MM.1S (cell line): Measurements from ENCODE around the gene MICU2.

Experiments
- DNase-seq: peaks from one replicate; pipeline ENCODE4 v3.0.0-alpha.2; 2015
- H2AFZ ChIP-seq: fragments of 300-600 bp; sonication (generic); 2 replicates; pipeline ENCODE4 v1.6.0; 2016; ENCODE audit warnings: antibody characterized with exemption, low read length
- H3F3A ChIP-seq: fragments of 300-600 bp; sonication (generic); 2 replicates; pipeline ENCODE4 v1.6.1; 2016; ENCODE audit warnings: mild to moderate bottlenecking, antibody characterized with exemption, low read length, moderate library complexity, mixed read lengths; ENCODE audit not compliant: insufficient read depth
- H3K27ac ChIP-seq: fragments of 300-600 bp; sonication (generic); 2 replicates; pipeline ENCODE4 v1.5.1; 2016; ENCODE audit warnings: mild to moderate bottlenecking, low read length
- H3K27me3 ChIP-seq: fragments of 300-600 bp; sonication (generic); replicated peaks from 2 replicates; pipeline ENCODE4 v1.6.0; 2016; ENCODE audit warnings: low read length; ENCODE audit not compliant: insufficient read depth
- H3K36me3 ChIP-seq: fragments of 300-600 bp; sonication (generic); replicated peaks from 2 replicates; pipeline ENCODE4 v1.6.1; 2016; ENCODE audit warnings: mild to moderate bottlenecking, low read length, mixed read lengths; ENCODE audit not compliant: insufficient read depth
- H3K4me1 ChIP-seq: fragments of 300-600 bp; sonication (generic); 2 replicates; pipeline ENCODE4 v1.6.1; 2016; ENCODE audit warnings: low read length, mixed read lengths
- H3K4me2 ChIP-seq: fragments of 300-600 bp; sonication (generic); 2 replicates; pipeline ENCODE4 v1.6.0; 2016; ENCODE audit warnings: low read depth, low read length
- H3K4me3 ChIP-seq: fragments of 300-600 bp; sonication (generic); 2 replicates; pipeline ENCODE4 v1.5.1; 2016; ENCODE audit warnings: low read length, mixed read lengths
- H3K79me2 ChIP-seq: fragments of 300-600 bp; sonication (generic); 2 replicates; pipeline ENCODE4 v1.6.1; 2016; ENCODE audit warnings: mixed run types, low read length, mixed read lengths
- H3K9ac ChIP-seq: fragments of 300-600 bp; sonication (generic); 2 replicates; pipeline ENCODE4 v1.6.1; 2016; ENCODE audit warnings: low read length, mixed read lengths
- H3K9me2 ChIP-seq: fragments of 300-600 bp; sonication (generic); replicated peaks from 2 replicates; pipeline ENCODE4 v1.6.1; 2016; ENCODE audit warnings: mild to moderate bottlenecking, low read length, mixed read lengths; ENCODE audit not compliant: insufficient read depth
- H3K9me3 ChIP-seq: fragments of 300-600 bp; sonication (generic); replicated peaks from 2 replicates; pipeline ENCODE4 v1.6.1; 2016; ENCODE audit warnings: mild to moderate bottlenecking, low read length, mixed read lengths; ENCODE audit not compliant: insufficient read depth
- H4K20me1 ChIP-seq: fragments of 300-600 bp; sonication (generic); 2 replicates; pipeline ENCODE4 v1.6.1; 2016; ENCODE audit warnings: mild to moderate bottlenecking, low read length, moderate library complexity, mixed read lengths; ENCODE audit not compliant: insufficient read depth
- CTCF ChIP-seq: fragments of 300-600 bp; sonication (generic); IDR thresholded peaks from 2 replicates; pipeline ENCODE4 v1.5.1; 2016; ENCODE audit warnings: antibody characterized with exemption, low read length, mixed read lengths
- EZH2 ChIP-seq: fragments of 300-600 bp; sonication (generic); optimal IDR thresholded peaks from 2 replicates; pipeline ENCODE3; 2017; ENCODE audit warnings: low read depth, mild to moderate bottlenecking, antibody characterized with exemption, low read length, mixed read lengths
- EZH2phosphoT487 ChIP-seq: fragments of 300-600 bp; sonication (generic); IDR thresholded peaks from 2 replicates; pipeline ENCODE4 v1.6.1; 2018; ENCODE audit warnings: antibody characterized with exemption, low read length

The MICU2 gene

DNA sequence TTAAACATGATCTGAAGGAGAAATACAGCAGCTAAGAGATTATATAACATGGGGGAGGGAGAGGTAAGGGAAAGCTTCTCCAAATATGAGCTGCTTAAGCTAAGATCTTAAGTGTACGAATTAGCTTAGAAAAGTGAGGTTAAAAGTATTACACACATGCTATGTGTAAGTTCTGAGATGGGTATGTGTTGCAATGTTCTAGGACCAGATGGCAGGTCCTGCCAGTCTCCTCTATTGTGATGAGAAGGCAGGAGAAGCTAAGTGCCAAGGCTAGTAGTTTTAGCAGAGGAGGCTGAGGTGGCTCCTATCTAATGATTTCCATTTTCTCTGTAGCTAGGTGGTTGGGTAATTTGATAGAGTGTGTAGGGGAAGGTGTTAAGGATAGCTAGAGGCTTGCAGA, 57.6 kb downstream of the MICU2 start:
- Histone ChIP-seq H3K4me1 (no peaks in the 10 kb centered on the region), H3F3A (no peaks in the 10 kb centered on the region), H3K9ac (no peak overlapping the region), H4K20me1 (no peaks in the 10 kb centered on the region), H3K27me3 (no peaks in the 10 kb centered on the region), H3K79me2 (no peaks in the 10 kb centered on the region), H3K4me2 (no peak overlapping the region), H3K9me3 (no peaks in the 10 kb centered on the region), H2AFZ (no peak overlapping the region), H3K27ac (no peak overlapping the region), H3K9me2 (no peaks in the 10 kb centered on the region), H3K4me3 (no peak overlapping the region), H3K36me3 (no peaks in the 10 kb centered on the region)
- DNase-seq = no peak
- no peak for TF ChIP-seq EZH2
- no peak for TF ChIP-seq CTCF
- no peak for TF ChIP-seq EZH2phosphoT487

- Histone ChIP-seq H3K9me3 (no peaks in the 10 kb centered on the region), H3F3A (no peaks in the 10 kb centered on the region), H3K9me2 (no peaks in the 10 kb centered on the region), H3K4me3 (no peak overlapping the region), H3K9ac (no peak overlapping the region), H3K36me3 (no peaks in the 10 kb centered on the region), H3K79me2 (no peaks in the 10 kb centered on the region), H3K27me3 (no peaks in the 10 kb centered on the region), H3K4me1 (no peaks in the 10 kb centered on the region), H2AFZ (no peak overlapping the region), H3K27ac (no peak overlapping the region), H3K4me2 (no peak overlapping the region), H4K20me1 (no peaks in the 10 kb centered on the region)
- TF ChIP-seq EZH2phosphoT487 = no peak
- TF ChIP-seq EZH2 = no peak
- TF ChIP-seq CTCF = no peak
- no peak for DNase-seq
Observed at GRCh38 chr13:21544515-21544914, 59.5 kb downstream of the MICU2 start.

GRCh38 chr13:21542563-21542962, 61.4 kb downstream of the MICU2 start:
- Histone ChIP-seq H3K4me1 (no peaks in the 10 kb centered on the region), H3K4me2 (no peak overlapping the region)
- TF ChIP-seq CTCF (no peak), EZH2 (no peak), EZH2phosphoT487 (no peak)

GRCh38 chr13:21541980-21542379, 62.0 kb downstream of the MICU2 start:
- Histone ChIP-seq H3K36me3 (no peaks in the 10 kb centered on the region), H3K9ac (no peak overlapping the region), H3K79me2 (no peaks in the 10 kb centered on the region), H2AFZ (no peak overlapping the region), H3K27me3 (no peaks in the 10 kb centered on the region), H4K20me1 (no peaks in the 10 kb centered on the region), H3F3A (no peaks in the 10 kb centered on the region), H3K9me2 (no peaks in the 10 kb centered on the region), H3K4me1 (no peaks in the 10 kb centered on the region), H3K4me3 (no peak overlapping the region), H3K4me2 (no peak overlapping the region), H3K9me3 (no peaks in the 10 kb centered on the region), H3K27ac (no peak overlapping the region)
- no peak for TF ChIP-seq EZH2
- no peak for TF ChIP-seq EZH2phosphoT487
- TF ChIP-seq CTCF = no peak
- no peak for DNase-seq

More at GRCh38 chr13:21542563-21542962, 61.4 kb downstream of the MICU2 start:
- Histone ChIP-seq H3K27me3 (no peaks in the 10 kb centered on the region), H3K36me3 (no peaks in the 10 kb centered on the region), H3K4me3 (no peak overlapping the region), H2AFZ (no peak overlapping the region), H3K9me2 (no peaks in the 10 kb centered on the region), H3K9ac (no peak overlapping the region), H3K79me2 (no peaks in the 10 kb centered on the region), H3K9me3 (no peaks in the 10 kb centered on the region), H4K20me1 (no peaks in the 10 kb centered on the region), H3F3A (no peaks in the 10 kb centered on the region), H3K27ac (no peak overlapping the region)
- DNase-seq = no peak
